Smooth muscle cell (in vitro differentiated cells): ENCODE results near the gene C15orf39. TPM values are rescaled to one million over a fixed set of nuclear protein-coding genes. Genes with fewer than 3 reads are reported as not detected.
"Not testable (repeated sequence)": the region's sequence is repeated elsewhere in the genome, so short reads cannot be mapped to it uniquely, and the experiment has no call there.

ENCODE experiments used
- DNase-seq: peaks from one replicate; lab custom pipeline; 2025; ENCODE audit not compliant: unreplicated experiment; lab: John Stamatoyannopoulos, UW
- H2AFZ ChIP-seq: fragments of 200-600 bp; sonication (generic); 2 replicates; pipeline ENCODE4 v1.6.0; 2016; ENCODE audit warnings: antibody characterized with exemption, low read depth, mild to moderate bottlenecking
- H3F3A ChIP-seq: fragments of 200-600 bp; sonication (generic); 2 replicates; pipeline ENCODE4 v1.6.0; 2017; ENCODE audit warnings: antibody characterized with exemption, low read depth
- H3K27ac ChIP-seq: fragments of 200-600 bp; sonication (generic); 2 replicates; pipeline ENCODE4 v1.5.1; 2016; ENCODE audit warnings: low read depth, mild to moderate bottlenecking
- H3K27me3 ChIP-seq: fragments of 200-600 bp; sonication (generic); 2 replicates; pipeline ENCODE4 v1.6.1; 2016; ENCODE audit warnings: low read depth, mild to moderate bottlenecking
- H3K36me3 ChIP-seq: fragments of 200-600 bp; sonication (generic); 2 replicates; pipeline ENCODE4 v1.5.1; 2016; ENCODE audit warnings: low read depth
- H3K4me1 ChIP-seq: fragments of 200-600 bp; sonication (generic); 2 replicates; pipeline ENCODE4 v1.5.1; 2016; ENCODE audit warnings: low read depth
- H3K4me2 ChIP-seq: fragments of 200-600 bp; sonication (generic); 2 replicates; pipeline ENCODE4 v1.6.0; 2016; ENCODE audit warnings: mild to moderate bottlenecking
- H3K4me3 ChIP-seq: fragments of 200-600 bp; sonication (generic); 2 replicates; pipeline ENCODE4 v1.5.1; 2016; ENCODE audit warnings: mild to moderate bottlenecking
- H3K79me2 ChIP-seq: fragments of 200-600 bp; sonication (generic); 2 replicates; pipeline ENCODE4 v1.6.0; 2016; ENCODE audit warnings: low read depth, mild to moderate bottlenecking
- H3K9ac ChIP-seq: fragments of 200-600 bp; sonication (generic); 2 replicates; pipeline ENCODE4 v1.6.0; 2016; ENCODE audit warnings: low read depth
- H3K9me3 ChIP-seq: fragments of 200-600 bp; sonication (generic); replicated peaks from 2 replicates; pipeline ENCODE4 v1.5.1; 2016; ENCODE audit warnings: low read depth
- H4K20me1 ChIP-seq: fragments of 200-600 bp; sonication (generic); 2 replicates; pipeline ENCODE4 v1.6.0; 2016; ENCODE audit warnings: low read depth
- WGBS: methylation state at CpG from one replicate; pipeline ENCODE4 v1.1.7; 2016; ENCODE audit warnings: low lambda C conversion rate; 5-methylcytosine and 5-hydroxymethylcytosine counted together
- polyA plus RNA-seq: library from polyadenylated mRNA; unstranded; fragments of >200 nt; fragmentation: Nextera tagmentation; extraction: Ambion mirVana; gene quantifications from 2 replicates; pipeline ENCODE4 v1.2.1, GENCODE V29; 2016
- total RNA-seq: library from RNA; depleted of rRNA; stranded (reverse); fragments of >200 nt; gene quantifications from 2 replicates; pipeline ENCODE4 v1.2.3, GENCODE V29; 2014
- TF ChIP-seq, protein P1 (sequence below): fragments of 200-600 bp; sonication (generic); IDR thresholded peaks from 2 replicates; pipeline ENCODE4 v1.5.1; 2017; ENCODE audit warnings: borderline replicate concordance, mild to moderate bottlenecking, antibody characterized with exemption; ENCODE audit not compliant: insufficient read depth, poor library complexity, severe bottlenecking

C15orf39 gene
- total and polyA plus RNA-seq, 2 experiments from 2014 or later, result 8.4 to 9.3 TPM

DNA sequence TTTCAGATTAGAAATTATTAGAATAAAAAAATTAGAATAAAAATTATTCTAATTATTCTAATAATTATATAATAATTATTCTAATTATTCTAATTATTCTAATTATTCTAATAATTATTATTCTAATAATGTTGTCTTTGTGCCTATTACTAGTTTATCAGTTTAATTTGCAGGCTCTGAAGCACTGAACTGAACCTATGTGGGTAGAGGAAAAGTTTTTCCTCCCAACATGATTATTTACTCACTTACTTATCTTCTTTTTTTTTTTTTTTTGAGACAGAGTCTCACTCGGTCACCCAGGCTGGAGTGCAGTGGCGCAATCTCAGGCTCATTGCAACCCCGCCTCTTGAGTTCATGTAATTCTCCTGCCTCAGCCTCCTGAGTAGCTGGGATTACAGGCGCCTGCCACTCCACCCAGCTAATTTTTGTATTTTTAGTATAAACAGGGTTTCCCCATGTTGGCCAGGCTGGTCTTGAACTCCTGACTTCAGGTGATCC, 39.7 kb upstream of the C15orf39 start:
- Histone ChIP-seq H2AFZ (no peak overlapping the region), H3K4me3 (no peak overlapping the region), H3K4me2 (peak overlapping the region; percentile 36), H3K36me3 (no peaks in the 10 kb centered on the region), H3K27me3 (no peaks in the 10 kb centered on the region), H4K20me1 (no peaks in the 10 kb centered on the region), H3K9me3 (no peaks in the 10 kb centered on the region), H3K79me2 (no peaks in the 10 kb centered on the region), H3F3A (peaks cover 4% of the 10 kb centered on the region), H3K4me1 (peaks cover 6% of the 10 kb centered on the region), H3K9ac (no peak overlapping the region), H3K27ac (peak overlapping the region; percentile 72)
- TF ChIP-seq, protein P1, sequence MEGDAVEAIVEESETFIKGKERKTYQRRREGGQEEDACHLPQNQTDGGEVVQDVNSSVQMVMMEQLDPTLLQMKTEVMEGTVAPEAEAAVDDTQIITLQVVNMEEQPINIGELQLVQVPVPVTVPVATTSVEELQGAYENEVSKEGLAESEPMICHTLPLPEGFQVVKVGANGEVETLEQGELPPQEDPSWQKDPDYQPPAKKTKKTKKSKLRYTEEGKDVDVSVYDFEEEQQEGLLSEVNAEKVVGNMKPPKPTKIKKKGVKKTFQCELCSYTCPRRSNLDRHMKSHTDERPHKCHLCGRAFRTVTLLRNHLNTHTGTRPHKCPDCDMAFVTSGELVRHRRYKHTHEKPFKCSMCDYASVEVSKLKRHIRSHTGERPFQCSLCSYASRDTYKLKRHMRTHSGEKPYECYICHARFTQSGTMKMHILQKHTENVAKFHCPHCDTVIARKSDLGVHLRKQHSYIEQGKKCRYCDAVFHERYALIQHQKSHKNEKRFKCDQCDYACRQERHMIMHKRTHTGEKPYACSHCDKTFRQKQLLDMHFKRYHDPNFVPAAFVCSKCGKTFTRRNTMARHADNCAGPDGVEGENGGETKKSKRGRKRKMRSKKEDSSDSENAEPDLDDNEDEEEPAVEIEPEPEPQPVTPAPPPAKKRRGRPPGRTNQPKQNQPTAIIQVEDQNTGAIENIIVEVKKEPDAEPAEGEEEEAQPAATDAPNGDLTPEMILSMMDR, result no peak
- DNase-seq, result no peak
- WGBS, result 21% methylated on average over 4 of the region's 4 CpGs

DNA sequence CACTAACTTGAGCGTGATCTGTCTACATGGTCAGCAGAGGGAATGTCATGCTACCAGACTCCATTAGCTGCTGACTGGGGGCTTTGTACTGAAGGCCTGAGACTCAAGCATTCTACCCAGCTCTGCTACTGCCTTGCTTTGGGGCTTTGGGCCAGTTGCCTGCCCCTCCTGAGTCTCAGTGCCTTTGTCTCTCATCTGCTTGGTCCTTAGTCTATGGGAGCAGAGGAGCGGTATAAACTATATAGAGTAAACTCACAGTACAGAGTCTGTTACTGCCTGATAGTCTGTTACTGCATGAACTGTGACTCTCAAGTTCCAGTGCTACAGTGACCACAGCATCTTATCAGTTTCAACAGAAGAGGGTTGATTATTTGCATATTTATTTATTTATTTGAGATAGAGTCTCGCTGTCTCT, 38.5 kb upstream of the C15orf39 start:
- H3K4me2 ChIP-seq, result no peak overlapping the region
- H3K79me2 ChIP-seq, result no peaks in the 10 kb centered on the region
- H4K20me1 ChIP-seq, result no peaks in the 10 kb centered on the region
- H3K4me3 ChIP-seq, result no peak overlapping the region
- TF ChIP-seq, protein P1, result no peak
- H3K27ac ChIP-seq, result no peak overlapping the region
- 64% methylated on average over 3 of the region's 3 CpGs for WGBS
- no peak for DNase-seq
- no peaks in the 10 kb centered on the region for H3K36me3 ChIP-seq
- no peaks in the 10 kb centered on the region for H3K9me3 ChIP-seq
- no peak overlapping the region for H3K9ac ChIP-seq
- no peaks in the 10 kb centered on the region for H3K27me3 ChIP-seq
- H3K4me1 ChIP-seq, result peaks cover 6% of the 10 kb centered on the region
- no peak overlapping the region for H2AFZ ChIP-seq
- H3F3A ChIP-seq, result peaks cover 4% of the 10 kb centered on the region

DNA sequence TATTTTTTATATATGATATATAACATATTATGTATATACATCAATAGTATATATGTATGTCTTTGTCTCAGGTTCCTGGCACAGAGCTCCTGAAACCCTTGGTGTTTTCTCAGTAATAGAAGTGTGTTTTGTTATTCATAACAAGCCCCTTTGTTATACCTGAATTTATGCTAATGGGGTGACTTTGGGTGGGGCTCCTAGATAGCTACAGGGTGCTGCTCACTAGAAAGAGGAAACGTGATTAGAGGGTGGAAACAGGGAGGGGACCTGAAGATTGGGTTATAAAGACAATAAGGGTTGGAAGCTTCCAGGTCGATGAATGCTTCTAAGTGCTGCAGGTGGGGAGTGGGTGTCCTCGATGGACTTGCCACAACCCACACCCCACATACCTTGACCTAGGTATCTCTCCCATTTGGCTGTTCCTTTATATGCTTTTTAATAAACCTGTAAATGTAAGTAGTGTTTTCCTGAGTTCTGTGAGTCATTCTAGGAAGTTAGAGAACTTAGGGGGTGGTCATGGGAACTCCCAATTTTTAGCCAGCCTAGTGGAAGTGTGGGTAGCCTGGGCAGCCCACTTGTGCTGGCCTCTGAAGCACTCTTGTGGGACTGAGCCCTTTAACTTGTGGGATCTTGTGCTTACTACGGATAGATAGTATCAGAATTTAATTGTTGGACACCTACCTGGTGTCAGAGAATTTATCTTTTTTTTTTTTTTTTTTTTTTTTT, 36.9 kb upstream of the C15orf39 start:
- no peak for DNase-seq
- Histone ChIP-seq H3K27ac (no peak overlapping the region), H3F3A (peaks cover 4% of the 10 kb centered on the region), H3K4me3 (no peak overlapping the region), H3K27me3 (no peaks in the 10 kb centered on the region), H3K4me2 (no peak overlapping the region), H3K4me1 (peaks cover 6% of the 10 kb centered on the region), H2AFZ (no peak overlapping the region), H4K20me1 (no peaks in the 10 kb centered on the region), H3K36me3 (no peaks in the 10 kb centered on the region), H3K79me2 (no peaks in the 10 kb centered on the region), H3K9ac (no peak overlapping the region), H3K9me3 (no peaks in the 10 kb centered on the region)
- 75% methylated on average over 4 of the region's 4 CpGs for WGBS
- TF ChIP-seq, protein P1, result no peak

DNA sequence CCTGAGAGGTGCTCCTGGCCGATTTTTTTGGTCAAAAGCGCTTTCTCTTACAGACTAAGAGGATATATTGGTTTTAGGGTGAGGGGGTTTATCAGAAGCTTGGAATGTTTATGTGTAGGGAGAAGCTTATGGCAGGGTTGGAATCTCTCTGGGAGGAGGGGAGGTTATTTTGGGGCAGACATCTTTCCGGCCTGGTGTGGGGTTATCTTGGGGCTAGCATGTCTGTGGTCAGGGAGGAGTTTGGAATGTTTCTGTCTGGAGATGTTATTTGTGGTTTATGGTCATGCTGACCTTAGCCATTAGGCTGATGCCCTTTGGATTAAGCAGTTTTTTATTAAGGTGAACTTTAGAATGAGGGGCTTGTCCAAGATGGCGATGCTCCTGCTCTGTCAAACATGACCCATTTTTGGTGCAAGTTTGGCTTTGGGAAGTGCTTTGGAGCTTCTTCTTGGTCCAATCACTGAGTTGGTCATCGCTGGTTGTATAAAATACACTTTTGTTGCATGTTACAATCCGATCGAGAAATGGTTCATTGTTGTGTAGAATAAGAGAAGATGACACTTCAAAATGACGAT, 35.1 kb upstream of the C15orf39 start:
- 71% methylated on average over 8 of the region's 8 CpGs for WGBS
- H3K27me3 ChIP-seq, H3K4me2 ChIP-seq, H3K9me3 ChIP-seq, H4K20me1 ChIP-seq, H3K9ac ChIP-seq, H3K79me2 ChIP-seq, H2AFZ ChIP-seq, H3K4me3 ChIP-seq, H3K27ac ChIP-seq, H3F3A ChIP-seq, DNase-seq, H3K36me3 ChIP-seq, H3K4me1 ChIP-seq: not testable (repeated sequence)
